HS-5 (cell line): ENCODE results near the gene MPP1.

Experiments
- DNase-seq: peaks from one replicate; pipeline ENCODE4 v3.0.0-alpha.2; 2012; ENCODE audit warnings: low read depth

The MPP1 gene

GRCh38 chrX:154812341-154813101 is 7.2 kb upstream of the MPP1 start:
- DNase-seq = no peak

GRCh38 chrX:154809939-154810665 is 4.8 kb upstream of the MPP1 start:
- no peak for DNase-seq

- DNase-seq = no peak
Observed at GRCh38 chrX:154806837-154807501, 1.7 kb upstream of the MPP1 start.

GRCh38 chrX:154805696-154806091 is 409 bp upstream of the MPP1 start:
- DNase-seq = no peak

- no peak for DNase-seq
Observed at GRCh38 chrX:154804261-154804956, 876 bp downstream of the MPP1 start.

GRCh38 chrX:154802947-154803346 is 2.3 kb downstream of the MPP1 start:
- no peak for DNase-seq

- DNase-seq = no peak
Observed at GRCh38 chrX:154800478-154801210, 4.6 kb downstream of the MPP1 start.

GRCh38 chrX:154799556-154800348 is 5.5 kb downstream of the MPP1 start:
- no peak for DNase-seq

- DNase-seq = no peak
Observed at GRCh38 chrX:154797006-154797405, 8.3 kb downstream of the MPP1 start.

- no peak for DNase-seq
Observed at GRCh38 chrX:154795016-154795415, 10.3 kb downstream of the MPP1 start.

- no peak for DNase-seq
Observed at GRCh38 chrX:154793084-154793795, 12.0 kb downstream of the MPP1 start.

GRCh38 chrX:154791939-154792338 is 13.3 kb downstream of the MPP1 start:
- no peak for DNase-seq

- no peak for DNase-seq
Observed at GRCh38 chrX:154791467-154791866, 13.8 kb downstream of the MPP1 start.

GRCh38 chrX:154785716-154786115 is 19.6 kb downstream of the MPP1 start:
- no peak for DNase-seq

- no peak for DNase-seq
Observed at GRCh38 chrX:154784149-154784995, 20.9 kb downstream of the MPP1 start.

GRCh38 chrX:154780968-154781367 is 24.3 kb downstream of the MPP1 start:
- no peak for DNase-seq

GRCh38 chrX:154779261-154779660 is 26.0 kb downstream of the MPP1 start:
- DNase-seq = peak; percentile 31

GRCh38 chrX:154776753-154777152 is 28.5 kb downstream of the MPP1 start:
- DNase-seq = no peak
